Glomerular endothelial cell (primary cell): ENCODE measurements around the gene ATXN10. TPM values are rescaled to one million over a fixed set of nuclear protein-coding genes. Genes with fewer than 3 reads are reported as not detected.

Source experiments
- DNase-seq: peaks from one replicate; pipeline ENCODE4 v3.0.0-alpha.2; 2011; ENCODE audit warnings: low read depth, low spot score; ENCODE audit errors: extremely low read depth
- total RNA-seq: library from RNA; depleted of rRNA; stranded (reverse); fragments of >200 nt; gene quantifications from 2 replicates; pipeline ENCODE4 v1.2.3, GENCODE V29; 2015

Gene ATXN10
- total RNA-seq, 1 donor from 2014 or later = 112 TPM

- DNase-seq = no peak
Measured at GRCh38 chr22:45885941-45886395, 214.3 kb downstream of the ATXN10 start.

- no peak for DNase-seq
Measured at GRCh38 chr22:45886540-45886939, 214.9 kb downstream of the ATXN10 start.

- DNase-seq = no peak
Measured at GRCh38 chr22:45887202-45888131, 215.8 kb downstream of the ATXN10 start.

- no peak for DNase-seq
Measured at GRCh38 chr22:45888221-45889092, 216.8 kb downstream of the ATXN10 start.

- no peak for DNase-seq
Measured at GRCh38 chr22:45889093-45889538, 217.5 kb downstream of the ATXN10 start.

- DNase-seq = no peak
Measured at GRCh38 chr22:45889539-45890350, 218.1 kb downstream of the ATXN10 start.

GRCh38 chr22:45890351-45890635 is 218.7 kb downstream of the ATXN10 start:
- no peak for DNase-seq

GRCh38 chr22:45891021-45891421 is 219.4 kb downstream of the ATXN10 start:
- DNase-seq = no peak

GRCh38 chr22:45891471-45891995 is 219.9 kb downstream of the ATXN10 start:
- no peak for DNase-seq

- DNase-seq = no peak
Measured at GRCh38 chr22:45891996-45892621, 220.5 kb downstream of the ATXN10 start.

- DNase-seq = no peak
Measured at GRCh38 chr22:45892681-45893461, 221.2 kb downstream of the ATXN10 start.

GRCh38 chr22:45893516-45893915 is 221.9 kb downstream of the ATXN10 start:
- DNase-seq = no peak

Other genes starting within 250 kb of the ATXN10 start
- 6.6 and 7.4 TPM in 2 replicates for gene FBLN1, start 169.0 kb upstream of the ATXN10 start, total RNA-seq